Brain microvascular endothelial cell (primary cell): Measurements from ENCODE around the gene CCR3.

ENCODE experiments used
- DNase-seq: peaks from one replicate; pipeline ENCODE4 v3.0.0-alpha.2; 2020
- H3K27ac ChIP-seq: fragments of 250-450 bp; sonication (Bioruptor Pico); 2 replicates; pipeline ENCODE4 v1.5.1; 2020; ENCODE audit warnings: mild to moderate bottlenecking, moderate library complexity
- H3K27me3 ChIP-seq: fragments of 250-450 bp; sonication (Bioruptor Pico); replicated peaks from 2 replicates; pipeline ENCODE4 v1.5.1; 2020; ENCODE audit warnings: mild to moderate bottlenecking
- H3K36me3 ChIP-seq: fragments of 250-450 bp; sonication (Bioruptor Pico); replicated peaks from 2 replicates; pipeline ENCODE4 v1.5.1; 2020; ENCODE audit warnings: mild to moderate bottlenecking
- H3K4me3 ChIP-seq: 2 replicates; pipeline ENCODE4 v1.5.1; 2011; ENCODE audit warnings: low read depth, mild to moderate bottlenecking, control low read depth, low read length, moderate library complexity
- in situ Hi-C: cut with HindIII; loops from 2 replicates; pipeline ENCODE4 v1.10.0; 2017; ENCODE audit warnings: low sequenced_read_pairs, low pct_ligation_motif_present
- TF ChIP-seq, protein P1 (sequence below): IDR thresholded peaks from 2 replicates; pipeline ENCODE4 v1.5.1; 2011; ENCODE audit warnings: low read depth, mild to moderate bottlenecking, moderate library complexity, low read length, control low read depth, inconsistent platforms; ENCODE audit errors: missing control alignments

Gene CCR3

DNA sequence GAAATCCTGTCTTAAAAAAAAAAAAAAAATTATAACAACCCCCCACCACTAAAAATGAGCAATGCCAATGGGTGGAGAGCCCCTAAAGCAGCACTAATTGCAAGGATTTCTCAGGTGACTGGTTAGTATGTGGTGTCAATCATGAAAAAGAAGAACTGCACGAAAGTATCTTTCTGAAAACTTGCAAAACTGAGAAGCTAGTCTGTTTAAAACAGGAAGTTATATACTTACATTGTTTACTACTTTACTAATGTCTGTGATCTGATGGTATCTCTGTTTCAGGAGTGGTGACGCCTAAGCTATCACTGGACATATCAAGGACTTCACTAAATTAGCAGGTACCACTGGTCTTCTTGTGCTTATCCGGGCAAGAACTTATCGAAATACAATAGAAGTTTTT is at the start of gene CCR3:
CCR3 (plus strand) TSS at position 341 of the 400 bp plus-strand sequence. CDS start 22,699 bp downstream, outside the sequence.
- Histone ChIP-seq H3K4me3 (no peak within 1 kb of the TSS), H3K27me3 (no peaks in the 10 kb centered on the region), H3K36me3 (no peaks in the 10 kb centered on the region), H3K27ac (no peak within 1 kb of the TSS)
- in situ Hi-C loops = no loop called here
- TF ChIP-seq, protein P1, sequence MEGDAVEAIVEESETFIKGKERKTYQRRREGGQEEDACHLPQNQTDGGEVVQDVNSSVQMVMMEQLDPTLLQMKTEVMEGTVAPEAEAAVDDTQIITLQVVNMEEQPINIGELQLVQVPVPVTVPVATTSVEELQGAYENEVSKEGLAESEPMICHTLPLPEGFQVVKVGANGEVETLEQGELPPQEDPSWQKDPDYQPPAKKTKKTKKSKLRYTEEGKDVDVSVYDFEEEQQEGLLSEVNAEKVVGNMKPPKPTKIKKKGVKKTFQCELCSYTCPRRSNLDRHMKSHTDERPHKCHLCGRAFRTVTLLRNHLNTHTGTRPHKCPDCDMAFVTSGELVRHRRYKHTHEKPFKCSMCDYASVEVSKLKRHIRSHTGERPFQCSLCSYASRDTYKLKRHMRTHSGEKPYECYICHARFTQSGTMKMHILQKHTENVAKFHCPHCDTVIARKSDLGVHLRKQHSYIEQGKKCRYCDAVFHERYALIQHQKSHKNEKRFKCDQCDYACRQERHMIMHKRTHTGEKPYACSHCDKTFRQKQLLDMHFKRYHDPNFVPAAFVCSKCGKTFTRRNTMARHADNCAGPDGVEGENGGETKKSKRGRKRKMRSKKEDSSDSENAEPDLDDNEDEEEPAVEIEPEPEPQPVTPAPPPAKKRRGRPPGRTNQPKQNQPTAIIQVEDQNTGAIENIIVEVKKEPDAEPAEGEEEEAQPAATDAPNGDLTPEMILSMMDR = no peak
- DNase-seq = no peak

DNA sequence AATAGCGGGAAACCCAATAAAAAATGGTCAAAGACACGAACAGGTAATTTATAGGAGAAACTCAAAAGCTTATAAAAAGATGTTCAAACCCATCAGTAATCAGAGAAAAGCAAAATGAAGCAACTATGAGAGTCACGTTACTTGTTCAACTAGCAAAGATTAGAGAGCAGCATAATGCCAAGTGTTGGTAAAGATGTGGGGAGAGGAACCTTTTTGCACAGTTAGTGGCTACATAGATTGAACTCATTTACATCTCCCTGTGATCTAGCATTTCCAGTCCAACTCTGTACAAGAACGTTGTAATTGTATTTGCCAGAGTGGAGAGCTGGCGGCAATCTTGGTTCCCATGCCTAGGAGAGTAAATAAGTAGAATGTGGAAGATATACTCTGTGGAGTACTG is 49.3 kb upstream of the CCR3 start:
- TF ChIP-seq, protein P1 = no peak
- in situ Hi-C loops = no loop called here
- no peaks in the 10 kb centered on the region for H3K27me3 ChIP-seq
- no peak overlapping the region for H3K27ac ChIP-seq
- H3K36me3 ChIP-seq = no peaks in the 10 kb centered on the region
- DNase-seq = no peak
- H3K4me3 ChIP-seq = no peak overlapping the region

DNA sequence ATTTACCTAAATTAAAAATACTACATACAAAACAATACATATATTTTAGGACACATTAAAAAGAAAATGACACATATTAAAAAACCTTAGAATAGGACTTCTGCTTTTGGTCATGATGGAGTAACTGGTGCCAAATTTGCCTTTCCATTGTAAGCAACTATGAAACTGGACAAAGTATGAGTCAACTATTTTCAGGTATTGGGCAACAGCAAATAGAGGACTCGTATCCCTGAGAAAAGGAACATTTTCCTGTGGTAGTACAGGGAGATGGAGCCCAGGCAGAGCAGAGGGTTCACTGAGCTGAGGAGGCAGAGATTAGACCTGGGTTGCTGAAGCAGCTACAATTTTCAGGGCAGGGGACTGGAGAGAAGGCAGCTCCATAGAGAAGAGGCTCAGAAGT is 48.8 kb upstream of the CCR3 start:
- H3K27me3 ChIP-seq = no peaks in the 10 kb centered on the region
- no peak overlapping the region for H3K4me3 ChIP-seq
- TF ChIP-seq, protein P1 = no peak
- no peak for DNase-seq
- in situ Hi-C loops = no loop called here
- no peak overlapping the region for H3K27ac ChIP-seq
- no peaks in the 10 kb centered on the region for H3K36me3 ChIP-seq

DNA sequence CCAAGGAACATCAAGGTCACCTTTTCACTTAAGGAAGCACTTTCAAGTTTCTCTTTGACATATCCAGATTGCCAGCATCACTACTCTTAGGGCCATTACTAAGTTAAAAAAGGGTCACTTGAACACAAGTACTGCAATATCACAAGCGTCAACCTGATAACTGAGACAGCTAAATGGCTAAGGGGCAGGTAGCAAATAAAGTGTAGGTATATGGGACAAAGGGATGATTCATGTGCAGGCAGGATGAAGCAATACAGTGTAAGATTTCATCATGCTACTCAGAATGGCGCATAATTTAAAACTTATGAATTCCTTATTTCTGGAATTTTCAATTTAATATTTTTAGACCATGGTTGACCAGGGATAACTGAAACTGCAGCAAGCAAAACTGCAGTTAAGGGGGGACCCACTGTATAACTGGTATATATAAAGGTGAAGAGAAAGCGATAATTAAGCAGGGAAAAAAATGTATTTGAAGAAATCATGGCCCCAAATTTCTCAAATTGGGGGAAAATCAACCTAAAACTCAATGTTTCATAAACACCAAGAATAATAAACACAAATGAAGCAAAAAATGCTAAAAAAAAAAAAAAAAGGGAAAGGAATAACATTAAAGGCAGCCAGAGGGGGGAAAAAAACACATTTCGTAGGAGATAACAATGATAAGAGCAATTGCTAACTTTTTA is 47.2 kb upstream of the CCR3 start:
- no peak overlapping the region for H3K4me3 ChIP-seq
- no peak for DNase-seq
- TF ChIP-seq, protein P1 = no peak
- no peak overlapping the region for H3K27ac ChIP-seq
- no peaks in the 10 kb centered on the region for H3K36me3 ChIP-seq
- in situ Hi-C loops = no loop called here
- H3K27me3 ChIP-seq = no peaks in the 10 kb centered on the region

DNA sequence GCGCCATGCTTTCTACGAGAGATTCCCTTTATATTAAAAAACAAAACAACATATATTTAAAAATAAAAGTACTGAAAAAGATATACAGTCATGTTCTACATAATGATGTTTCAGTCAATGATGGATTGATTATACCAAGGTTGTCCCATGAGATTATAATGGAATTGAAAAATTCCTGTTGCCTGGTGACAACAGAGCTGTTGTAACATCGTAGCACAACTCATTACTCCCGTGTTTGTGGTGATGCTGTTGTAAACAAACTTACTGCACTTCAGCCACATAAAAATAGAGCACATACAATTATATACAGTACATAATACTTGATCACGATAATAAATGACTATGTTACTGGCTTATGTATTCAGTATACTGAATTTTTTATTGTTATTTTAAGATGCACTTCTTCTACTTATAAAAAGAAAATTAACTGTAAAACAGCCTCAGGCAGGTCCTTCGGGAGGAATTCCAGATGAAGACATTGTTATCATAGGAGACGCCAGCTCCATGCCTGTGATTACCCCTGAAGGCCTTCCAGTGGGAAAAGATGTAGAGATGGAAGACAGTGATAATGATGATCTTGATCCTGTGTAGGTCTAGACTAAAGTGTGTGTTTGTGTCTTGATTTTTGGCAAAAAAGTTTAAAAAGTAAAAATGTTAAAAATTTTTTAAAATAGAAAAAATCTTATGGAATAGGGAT is 45.9 kb upstream of the CCR3 start:
- Histone ChIP-seq H3K4me3 (no peak overlapping the region), H3K27ac (no peak overlapping the region), H3K36me3 (no peaks in the 10 kb centered on the region), H3K27me3 (no peaks in the 10 kb centered on the region)
- TF ChIP-seq, protein P1 = no peak
- in situ Hi-C loops = no loop called here
- no peak for DNase-seq

DNA sequence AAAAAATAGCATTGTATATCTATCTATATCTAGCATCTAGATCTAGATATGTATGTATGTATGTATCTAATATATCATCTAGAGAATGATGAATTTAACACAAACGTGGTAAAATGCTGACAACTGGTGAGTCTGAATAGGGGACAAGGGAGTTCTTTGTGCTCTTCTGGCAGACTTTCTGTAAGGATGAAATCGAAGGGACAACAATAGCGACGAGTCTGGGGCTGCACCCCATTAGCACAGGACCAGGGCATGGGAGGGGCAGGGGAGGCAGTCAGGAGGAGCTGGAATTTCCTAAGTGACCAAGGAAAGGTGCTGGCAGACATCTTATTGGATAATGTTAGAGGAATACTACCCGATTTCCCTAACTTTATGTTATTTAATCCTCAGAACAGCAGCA is 42.0 kb upstream of the CCR3 start:
- TF ChIP-seq, protein P1 = no peak
- in situ Hi-C loops = no loop called here
- no peaks in the 10 kb centered on the region for H3K27me3 ChIP-seq
- H3K27ac ChIP-seq = no peak overlapping the region
- DNase-seq = no peak
- H3K4me3 ChIP-seq = no peak overlapping the region
- no peaks in the 10 kb centered on the region for H3K36me3 ChIP-seq
